Neural progenitor cell (in vitro differentiated cells): ENCODE results near the gene MPHOSPH8. TPM values are rescaled to one million over a fixed set of nuclear protein-coding genes. Genes with fewer than 3 reads are reported as not detected.

ENCODE experiments used
- DNase-seq: peaks from one replicate; pipeline ENCODE4 v3.0.0-alpha.2; 2016; ENCODE audit warnings: low spot score
- H2AFZ ChIP-seq: fragments of 200-600 bp; sonication (generic); replicated peaks from 2 replicates; pipeline ENCODE4 v1.6.1; 2016; ENCODE audit warnings: antibody characterized with exemption
- H3F3A ChIP-seq: fragments of 200-600 bp; sonication (generic); 2 replicates; pipeline ENCODE4 v1.6.1; 2016; ENCODE audit warnings: antibody characterized with exemption, low read depth
- H3K27ac ChIP-seq: fragments of 200-600 bp; sonication (generic); 2 replicates; pipeline ENCODE4 v1.5.1; 2016; ENCODE audit warnings: mild to moderate bottlenecking
- H3K27me3 ChIP-seq: fragments of 200-600 bp; sonication (generic); 2 replicates; pipeline ENCODE4 v1.6.1; 2016; ENCODE audit warnings: mild to moderate bottlenecking, moderate library complexity
- H3K36me3 ChIP-seq: fragments of 200-600 bp; sonication (generic); 2 replicates; pipeline ENCODE4 v1.5.1; 2016
- H3K4me1 ChIP-seq: fragments of 200-600 bp; sonication (generic); 2 replicates; pipeline ENCODE4 v1.6.1; 2016; ENCODE audit warnings: mixed run types
- H3K4me2 ChIP-seq: fragments of 200-600 bp; sonication (generic); 2 replicates; pipeline ENCODE4 v1.6.1; 2016
- H3K4me3 ChIP-seq: fragments of 200-600 bp; sonication (generic); 2 replicates; pipeline ENCODE4 v1.5.1; 2016
- H3K79me2 ChIP-seq: fragments of 200-600 bp; sonication (generic); 2 replicates; pipeline ENCODE4 v1.6.1; 2016; ENCODE audit warnings: low read depth
- H3K9ac ChIP-seq: fragments of 200-600 bp; sonication (generic); 2 replicates; pipeline ENCODE4 v1.6.1; 2016
- H3K9me3 ChIP-seq: fragments of 200-600 bp; sonication (generic); 2 replicates; pipeline ENCODE4 v1.5.1; 2016; ENCODE audit warnings: low read depth
- H4K20me1 ChIP-seq: fragments of 200-600 bp; sonication (generic); 2 replicates; pipeline ENCODE4 v1.6.1; 2016; ENCODE audit warnings: low read depth
- H3K27ac Mint-ChIP-seq: 3 replicates; pipeline ENCODE4 v1.8.0; 2021; ENCODE audit warnings: mixed read lengths
- H3K27me3 Mint-ChIP-seq: 2 replicates; pipeline ENCODE4 v1.8.0; 2022; ENCODE audit warnings: low read depth, mild to moderate bottlenecking, inconsistent platforms, moderate library complexity, mixed read lengths; ENCODE audit not compliant: insufficient read depth
- H3K36me3 Mint-ChIP-seq: 3 replicates; pipeline ENCODE4 v1.8.0; 2021; ENCODE audit warnings: mixed read lengths
- H3K4me1 Mint-ChIP-seq: 3 replicates; pipeline ENCODE4 v1.8.0; 2021; ENCODE audit warnings: mixed read lengths
- H3K4me3 Mint-ChIP-seq: 3 replicates; pipeline ENCODE4 v1.8.0; 2021; ENCODE audit warnings: mild to moderate bottlenecking, moderate library complexity, mixed read lengths
- H3K9me3 Mint-ChIP-seq: 3 replicates; pipeline ENCODE4 v1.8.0; 2020; ENCODE audit warnings: mixed read lengths
- CTCF ChIP-seq: fragments of 200-600 bp; sonication (generic); IDR thresholded peaks from 2 replicates; pipeline ENCODE4 v1.5.1; 2017; ENCODE audit warnings: antibody characterized with exemption, mild to moderate bottlenecking
- EZH2 ChIP-seq: fragments of 200-600 bp; sonication (generic); IDR thresholded peaks from 2 replicates; pipeline ENCODE4 v1.6.1; 2017; ENCODE audit warnings: antibody characterized with exemption, mild to moderate bottlenecking, moderate library complexity
- EZH2phosphoT487 ChIP-seq: fragments of 200-600 bp; sonication (generic); IDR thresholded peaks from 2 replicates; pipeline ENCODE4 v1.6.1; 2017; ENCODE audit warnings: antibody characterized with exemption
- total RNA-seq: library from RNA; depleted of rRNA; stranded (reverse); fragments of >200 nt; gene quantifications from 2 replicates; pipeline ENCODE4 v1.2.3, GENCODE V29; 2015; ENCODE audit warnings: low replicate concordance

The MPHOSPH8 gene
- total RNA-seq, 1 donor from 2014 or later, result 6.4 TPM

GRCh38 chr13:19645000-19645399 is 11.5 kb downstream of the MPHOSPH8 start:
- Histone ChIP-seq H3K27me3 (no peaks in the 10 kb centered on the region), H3K4me2 (peak overlapping the region; percentile 17), H3K27ac (no peak overlapping the region), H4K20me1 (no peaks in the 10 kb centered on the region), H3F3A (no peaks in the 10 kb centered on the region), H3K9ac (no peak overlapping the region), H3K4me3 (no peak overlapping the region), H3K4me1 (peaks cover 14% of the 10 kb centered on the region), H3K79me2 (no peaks in the 10 kb centered on the region), H2AFZ (no peak overlapping the region), H3K36me3 (no peaks in the 10 kb centered on the region), H3K9me3 (no peaks in the 10 kb centered on the region)
- H3K27me3 Mint-ChIP-seq, result no peaks in the 10 kb centered on the region
- H3K4me1 Mint-ChIP-seq, result no peaks in the 10 kb centered on the region
- H3K27ac Mint-ChIP-seq, result no peak overlapping the region
- H3K4me3 Mint-ChIP-seq, result no peak overlapping the region
- peak; percentile 39 for DNase-seq
- H3K9me3 Mint-ChIP-seq, result no peaks in the 10 kb centered on the region
- no peak for TF ChIP-seq EZH2phosphoT487
- peaks cover 27% of the 10 kb centered on the region for H3K36me3 Mint-ChIP-seq

DNA sequence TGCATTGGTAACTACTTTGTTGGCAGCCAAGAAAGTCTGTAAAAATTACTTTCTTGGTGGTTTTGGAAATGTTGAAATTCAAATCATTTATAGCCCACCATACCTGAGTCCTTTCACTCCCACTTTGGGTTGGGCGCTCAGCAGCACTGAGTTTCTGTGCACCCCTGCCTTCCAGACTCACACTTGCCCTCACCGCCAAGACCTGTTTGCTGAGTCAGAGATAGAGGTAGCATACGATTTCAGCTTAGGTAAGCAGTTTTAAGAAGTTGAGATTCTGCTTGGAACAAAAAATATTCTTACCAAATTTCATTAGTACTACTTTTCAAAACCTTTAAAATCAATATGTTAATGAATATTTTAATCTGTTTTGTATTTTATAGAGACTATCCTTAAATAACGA is 12.6 kb downstream of the MPHOSPH8 start:
- no peaks in the 10 kb centered on the region for H3K9me3 Mint-ChIP-seq
- no peaks in the 10 kb centered on the region for H3K4me1 Mint-ChIP-seq
- H3K36me3 Mint-ChIP-seq, result peaks cover 32% of the 10 kb centered on the region
- Histone ChIP-seq H3K9me3 (no peaks in the 10 kb centered on the region), H3K79me2 (no peaks in the 10 kb centered on the region), H4K20me1 (no peaks in the 10 kb centered on the region), H3K4me3 (no peak overlapping the region), H3K4me1 (peaks cover 14% of the 10 kb centered on the region), H3K27ac (no peak overlapping the region), H2AFZ (no peak overlapping the region), H3F3A (no peaks in the 10 kb centered on the region), H3K9ac (no peak overlapping the region), H3K27me3 (no peaks in the 10 kb centered on the region), H3K36me3 (no peaks in the 10 kb centered on the region), H3K4me2 (no peak overlapping the region)
- H3K4me3 Mint-ChIP-seq, result no peak overlapping the region
- DNase-seq, result no peak
- no peaks in the 10 kb centered on the region for H3K27me3 Mint-ChIP-seq
- TF ChIP-seq EZH2, result no peak
- no peak for TF ChIP-seq EZH2phosphoT487
- TF ChIP-seq CTCF, result no peak
- no peak overlapping the region for H3K27ac Mint-ChIP-seq

DNA sequence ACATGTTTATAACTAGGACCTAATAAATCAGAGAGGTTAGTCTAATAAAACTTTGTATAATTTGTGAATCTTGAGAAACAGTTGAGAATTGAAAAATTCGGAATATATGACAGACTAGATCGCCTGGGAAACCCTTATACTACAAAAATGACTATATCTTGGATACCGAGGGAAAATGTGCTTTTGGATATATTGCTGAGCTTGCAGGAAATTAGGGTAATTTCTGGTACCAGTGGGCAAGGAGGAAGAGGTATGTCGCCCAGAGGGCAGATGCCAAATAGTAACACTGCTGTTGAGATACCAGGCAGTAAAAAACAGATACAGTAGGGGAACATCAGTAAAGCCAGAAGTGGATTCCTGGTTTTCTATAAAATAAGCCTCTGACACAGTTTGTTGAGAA is 17.3 kb downstream of the MPHOSPH8 start:
- TF ChIP-seq EZH2phosphoT487 (no peak), EZH2 (no peak), CTCF (no peak)
- no peak overlapping the region for H3K9ac ChIP-seq
- H3K27me3 Mint-ChIP-seq, result no peaks in the 10 kb centered on the region
- no peak for DNase-seq
- H3K4me2 ChIP-seq, result no peak overlapping the region
- no peaks in the 10 kb centered on the region for H3K27me3 ChIP-seq
- no peaks in the 10 kb centered on the region for H3F3A ChIP-seq
- no peak overlapping the region for H3K27ac Mint-ChIP-seq
- H3K79me2 ChIP-seq, result no peaks in the 10 kb centered on the region
- no peaks in the 10 kb centered on the region for H3K9me3 Mint-ChIP-seq
- H4K20me1 ChIP-seq, result no peaks in the 10 kb centered on the region
- no peak overlapping the region for H3K4me3 ChIP-seq
- no peaks in the 10 kb centered on the region for H3K36me3 ChIP-seq
- no peaks in the 10 kb centered on the region for H3K4me1 ChIP-seq
- H3K36me3 Mint-ChIP-seq, result peaks cover 25% of the 10 kb centered on the region
- H2AFZ ChIP-seq, result no peak overlapping the region
- no peaks in the 10 kb centered on the region for H3K9me3 ChIP-seq
- no peaks in the 10 kb centered on the region for H3K4me1 Mint-ChIP-seq
- no peak overlapping the region for H3K27ac ChIP-seq
- H3K4me3 Mint-ChIP-seq, result no peak overlapping the region

DNA sequence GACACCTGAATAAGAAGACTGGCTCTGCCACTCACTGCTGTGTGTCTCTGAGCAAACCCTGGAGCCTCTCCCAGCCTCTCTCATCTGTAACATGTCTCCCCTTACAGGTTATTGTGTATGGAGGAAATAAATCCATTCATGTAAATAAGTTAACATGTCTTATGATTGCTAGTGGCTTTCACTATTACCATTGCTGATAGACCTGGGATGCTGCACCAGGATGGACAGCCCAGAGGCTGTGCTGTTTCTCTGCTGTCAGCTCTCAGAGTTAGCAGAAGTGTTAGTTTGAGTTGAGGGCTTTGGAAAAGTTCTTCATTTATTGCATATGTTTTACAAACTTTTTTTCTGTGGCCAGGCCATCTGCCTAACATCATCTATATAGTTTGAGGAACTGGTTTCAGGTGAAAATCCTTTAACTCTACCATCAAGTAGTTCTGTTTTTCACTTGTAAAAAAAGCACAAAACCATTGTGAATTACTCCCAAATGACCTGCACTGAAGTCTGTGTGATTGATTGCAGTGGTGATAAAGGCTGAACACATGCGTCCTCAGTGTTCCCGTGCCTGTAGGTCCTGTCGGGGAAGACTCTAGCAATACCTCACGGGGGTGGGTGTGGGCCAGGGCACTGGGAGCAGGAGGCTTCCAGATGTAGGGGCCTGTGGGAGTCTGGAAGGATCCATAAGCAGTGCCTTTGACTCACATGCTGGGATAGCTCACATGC is 24.6 kb downstream of the MPHOSPH8 start:
- Histone ChIP-seq H3K9ac (no peak overlapping the region), H2AFZ (no peak overlapping the region)
- peaks cover 25% of the 10 kb centered on the region for H3K36me3 Mint-ChIP-seq

More for the DNA sequence above, 24.6 kb downstream of the MPHOSPH8 start:
- H3K4me3 ChIP-seq, result no peak overlapping the region
- no peaks in the 10 kb centered on the region for H4K20me1 ChIP-seq
- H3K4me1 Mint-ChIP-seq, result no peaks in the 10 kb centered on the region
- TF ChIP-seq CTCF (no peak), EZH2 (no peak), EZH2phosphoT487 (no peak)
- no peaks in the 10 kb centered on the region for H3F3A ChIP-seq
- no peaks in the 10 kb centered on the region for H3K36me3 ChIP-seq
- H3K27ac ChIP-seq, result peak overlapping the region; percentile 63
- no peaks in the 10 kb centered on the region for H3K27me3 ChIP-seq
- no peak for DNase-seq
- no peaks in the 10 kb centered on the region for H3K79me2 ChIP-seq
- no peaks in the 10 kb centered on the region for H3K9me3 ChIP-seq
- H3K9me3 Mint-ChIP-seq, result no peaks in the 10 kb centered on the region
- H3K27me3 Mint-ChIP-seq, result no peaks in the 10 kb centered on the region
- H3K4me1 ChIP-seq, result no peaks in the 10 kb centered on the region
- no peak overlapping the region for H3K4me3 Mint-ChIP-seq
- H3K4me2 ChIP-seq, result no peak overlapping the region
- H3K27ac Mint-ChIP-seq, result no peak overlapping the region
